Hindlimb muscle (tissue), 1 donor: ENCODE results near the gene CSF3. TPM values are rescaled to one million over a fixed set of nuclear protein-coding genes. Genes with fewer than 3 reads are reported as not detected.
A peak's percentile ranks its signal among the peaks of the same experiment; 100 is the strongest.

Experiments
- DNase-seq: peaks from one replicate; pipeline ENCODE4 v3.0.0-alpha.2; 2013
- polyA plus RNA-seq: library from polyadenylated mRNA; unstranded; fragments of 120-200 nt; gene quantifications from one replicate; pipeline ENCODE4 v1.2.1, GENCODE V29; 2013; ENCODE audit not compliant: insufficient read length

Gene CSF3
- polyA plus RNA-seq, 1 donor, result not detected

GRCh38 chr17:40024901-40025300, 9.7 kb downstream of the CSF3 start:
- DNase-seq, result no peak

- no peak for DNase-seq
These were observed 10.3 kb downstream of the CSF3 start for GRCh38 chr17:40025559-40025958.

GRCh38 chr17:40025991-40026815, 11.0 kb downstream of the CSF3 start:
- no peak for DNase-seq

- DNase-seq, result peak; percentile 81
These were observed 11.8 kb downstream of the CSF3 start for GRCh38 chr17:40026816-40027613.

- no peak for DNase-seq
These were observed 12.4 kb downstream of the CSF3 start for GRCh38 chr17:40027614-40028012.

GRCh38 chr17:40028595-40028994, 13.4 kb downstream of the CSF3 start:
- no peak for DNase-seq

GRCh38 chr17:40031706-40032105, 16.5 kb downstream of the CSF3 start:
- no peak for DNase-seq

- no peak for DNase-seq
These were observed 17.4 kb downstream of the CSF3 start for GRCh38 chr17:40032322-40033320.

- DNase-seq, result no peak
These were observed 18.1 kb downstream of the CSF3 start for GRCh38 chr17:40033339-40033738.

GRCh38 chr17:40034426-40035161, 19.4 kb downstream of the CSF3 start:
- no peak for DNase-seq

- no peak for DNase-seq
These were observed 19.9 kb downstream of the CSF3 start for GRCh38 chr17:40035162-40035559.

GRCh38 chr17:40038882-40039513, 23.8 kb downstream of the CSF3 start:
- DNase-seq, result peak; percentile 88

GRCh38 chr17:40041196-40041595, 26.0 kb downstream of the CSF3 start:
- DNase-seq, result no peak

GRCh38 chr17:40056379-40057015, 41.3 kb downstream of the CSF3 start:
- no peak for DNase-seq

GRCh38 chr17:40058186-40058784, 43.0 kb downstream of the CSF3 start:
- DNase-seq, result no peak

- DNase-seq, result no peak
These were observed 43.6 kb downstream of the CSF3 start for GRCh38 chr17:40058865-40059264.

- DNase-seq, result no peak
These were observed 44.7 kb downstream of the CSF3 start for GRCh38 chr17:40059729-40060475.

GRCh38 chr17:40060887-40061608, 45.8 kb downstream of the CSF3 start:
- no peak for DNase-seq

GRCh38 chr17:40061609-40062038, 46.4 kb downstream of the CSF3 start:
- DNase-seq, result no peak
